ENCODE data around the gene SLC9A6.

The SLC9A6 gene

GRCh38 chrX:136057567-136057966, 72.3 kb downstream of the SLC9A6 start:
- no peak for ATAC-seq
- TF ChIP-seq TCF4 (CRISPR knock-in tag; IDR thresholded peaks at IDR 0.05; ENCODE audit: borderline replicate concordance) (no peak), TSHZ2 (CRISPR knock-in tag; IDR thresholded peaks at IDR 0.05) (no peak), ZFP30 (CRISPR knock-in tag; IDR thresholded peaks at IDR 0.05) (no peak), ZC3H10 (CRISPR knock-in tag; IDR thresholded peaks at IDR 0.05) (no peak), BACH2 (CRISPR knock-in tag; IDR thresholded peaks at IDR 0.05; ENCODE audit: borderline replicate concordance) (no peak), SNAI2 (CRISPR knock-in tag; IDR thresholded peaks at IDR 0.05) (no peak), ISL1 (CRISPR knock-in tag; IDR thresholded peaks at IDR 0.05) (no peak), ESRRG (CRISPR knock-in tag; IDR thresholded peaks at IDR 0.05) (no peak), CSDC2 (CRISPR knock-in tag; IDR thresholded peaks at IDR 0.05) (no peak), POU6F1 (CRISPR knock-in tag; IDR thresholded peaks at IDR 0.05; ENCODE audit: borderline replicate concordance, low read depth) (no peak), OSR1 (CRISPR knock-in tag; IDR thresholded peaks at IDR 0.05) (no peak), ARNTL (CRISPR knock-in tag; IDR thresholded peaks at IDR 0.05; ENCODE audit: borderline replicate concordance, low read depth) (no peak), CREB5 (CRISPR knock-in tag; IDR thresholded peaks at IDR 0.05; ENCODE audit: low read depth) (no peak), PPARA (CRISPR knock-in tag; IDR thresholded peaks at IDR 0.05; ENCODE audit: borderline replicate concordance) (no peak), ZNF8 (CRISPR knock-in tag; IDR thresholded peaks at IDR 0.05) (no peak), RARB (CRISPR knock-in tag; IDR thresholded peaks at IDR 0.05) (no peak)

GRCh38 chrX:136059350-136059749, 74.1 kb downstream of the SLC9A6 start:
- no peak for TF ChIP-seq CSRNP3 (CRISPR knock-in tag; IDR thresholded peaks at IDR 0.05)
- no peak for TF ChIP-seq ZNF8 (CRISPR knock-in tag; IDR thresholded peaks at IDR 0.05)
- TF ChIP-seq ZNF565 (CRISPR knock-in tag; conservative IDR thresholded peaks at IDR 0.05; ENCODE audit: low read depth): no peak
- no peak for TF ChIP-seq TCF4 (CRISPR knock-in tag; IDR thresholded peaks at IDR 0.05; ENCODE audit: borderline replicate concordance)
- TF ChIP-seq CREB5 (CRISPR knock-in tag; IDR thresholded peaks at IDR 0.05; ENCODE audit: low read depth): no peak
- no peak for TF ChIP-seq ZFP30 (CRISPR knock-in tag; IDR thresholded peaks at IDR 0.05)
- ATAC-seq: no peak

GRCh38 chrX:136061286-136061685, 76.1 kb downstream of the SLC9A6 start:
- no peak for TF ChIP-seq RARB (CRISPR knock-in tag; IDR thresholded peaks at IDR 0.05)
- TF ChIP-seq ZFP3 (CRISPR knock-in tag; IDR thresholded peaks at IDR 0.05): no peak
- TF ChIP-seq ZFP30 (CRISPR knock-in tag; IDR thresholded peaks at IDR 0.05): no peak
- no peak for TF ChIP-seq CSDC2 (CRISPR knock-in tag; IDR thresholded peaks at IDR 0.05)
- no peak for TF ChIP-seq TCF4 (CRISPR knock-in tag; IDR thresholded peaks at IDR 0.05; ENCODE audit: borderline replicate concordance)
- TF ChIP-seq CSRNP3 (CRISPR knock-in tag; IDR thresholded peaks at IDR 0.05): no peak

More at GRCh38 chrX:136061286-136061685, 76.1 kb downstream of the SLC9A6 start:
- ATAC-seq: no peak

Data from SK-N-SH treated with all-trans-retinoic acid at 6 μM for 48 hours (cell line).